ENCODE results near the gene DDX42. TPM values are rescaled to one million over a fixed set of nuclear protein-coding genes. Genes with fewer than 3 reads are reported as not detected.
"Not testable (repeated sequence)": the region's sequence is repeated elsewhere in the genome, so short reads cannot be mapped to it uniquely, and the experiment has no call there.

DDX42 gene
- total and polyA plus RNA-seq, 2 experiments from 2014 or later = 57.8 to 101 TPM

DNA sequence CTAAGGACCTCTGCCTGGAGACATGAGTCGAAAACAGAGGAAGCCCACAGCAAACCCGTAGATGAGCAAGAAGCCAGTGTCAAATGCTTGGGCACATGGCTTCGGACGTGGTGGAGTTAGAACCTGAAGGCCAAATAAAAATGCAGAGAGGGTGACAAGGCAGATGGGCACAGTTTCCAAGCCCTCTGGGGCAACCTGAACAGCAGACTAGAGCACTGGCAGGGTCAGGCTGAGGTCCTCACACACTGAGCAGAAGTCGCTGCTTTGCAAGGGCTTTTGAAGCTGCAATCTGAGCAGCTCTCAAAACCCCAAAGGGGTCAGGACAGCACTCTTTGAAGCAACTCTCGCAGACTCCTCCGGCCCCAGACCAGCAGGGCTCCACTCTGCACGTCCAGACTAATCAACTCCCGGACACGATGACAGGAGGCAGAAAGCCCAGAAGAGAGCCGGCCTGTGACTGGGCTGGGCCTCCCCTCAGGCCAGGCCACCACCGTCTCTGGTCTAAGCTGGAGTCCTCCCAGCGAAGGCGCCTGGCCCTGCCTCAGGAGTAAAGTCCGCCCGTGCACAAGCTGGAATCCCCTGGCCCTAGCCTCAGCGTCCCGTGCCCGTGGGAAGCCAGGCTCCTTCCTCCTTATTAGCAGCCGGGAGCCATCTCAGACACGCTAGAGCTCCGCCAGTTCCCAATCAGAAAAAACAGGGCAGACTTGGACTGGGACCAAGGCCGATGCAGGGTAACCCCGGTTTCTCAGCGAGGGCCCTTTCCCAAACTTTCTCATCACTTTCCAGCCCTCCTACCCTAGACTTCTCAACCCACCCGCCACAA, 67.6 kb downstream of the DDX42 start:
- peak; percentile 39 for DNase-seq (ENCODE audit: low spot score)
- Histone ChIP-seq H2AFZ (peak overlapping the region; percentile 80; the same call in 1 of the 2 replicates), H3K9me2 (ENCODE audit: insufficient read depth) (no peaks in the 10 kb centered on the region), H3K36me3 (ENCODE audit: insufficient read depth) (no peaks in the 10 kb centered on the region), H3K27ac (ENCODE audit: low read depth) (0 out of 2 replicates have a peak overlapping the region, but pooled peaks have one; percentile 66), H3K4me2 (peak overlapping the region; percentile 97), H3K4me1 (ENCODE audit: insufficient read depth) (peaks cover 28% of the 10 kb centered on the region), H3F3A (replicated peaks; ENCODE audit: low read depth) (0 out of 2 replicates have a peak, but pooled peaks cover 8% of the 10 kb centered on the region), H3K27me3 (ENCODE audit: insufficient read depth) (peaks cover 19% of the 10 kb centered on the region), H3K79me2 (replicated peaks; ENCODE audit: insufficient read depth) (peaks cover 44% of the 10 kb centered on the region), H4K20me1 (replicated peaks; ENCODE audit: insufficient read depth) (peaks cover 7% of the 10 kb centered on the region; the same call in 1 of the 2 replicates), H3K4me3 (peak overlapping the region; percentile 94)
- peaks cover 39% of the 10 kb centered on the region for H3K4me1 Mint-ChIP-seq
- ATAC-seq = peak; percentile 4
- H3K27ac Mint-ChIP-seq = peak overlapping the region; percentile 93
- H3K27me3 Mint-ChIP-seq (ENCODE audit: insufficient read depth, low read depth, poor library complexity) = peaks cover 17% of the 10 kb centered on the region
- no peak for TF ChIP-seq CREB1 (CRISPR knock-in tag; IDR thresholded peaks at IDR 0.05; ENCODE audit: low read depth)
- no peaks in the 10 kb centered on the region for H3K9me3 Mint-ChIP-seq
- H3K36me3 Mint-ChIP-seq (ENCODE audit: low read depth) = peaks cover 7% of the 10 kb centered on the region; the same call in 2 of the 3 replicates
- peak overlapping the region; percentile 97 for H3K4me3 Mint-ChIP-seq

DNA sequence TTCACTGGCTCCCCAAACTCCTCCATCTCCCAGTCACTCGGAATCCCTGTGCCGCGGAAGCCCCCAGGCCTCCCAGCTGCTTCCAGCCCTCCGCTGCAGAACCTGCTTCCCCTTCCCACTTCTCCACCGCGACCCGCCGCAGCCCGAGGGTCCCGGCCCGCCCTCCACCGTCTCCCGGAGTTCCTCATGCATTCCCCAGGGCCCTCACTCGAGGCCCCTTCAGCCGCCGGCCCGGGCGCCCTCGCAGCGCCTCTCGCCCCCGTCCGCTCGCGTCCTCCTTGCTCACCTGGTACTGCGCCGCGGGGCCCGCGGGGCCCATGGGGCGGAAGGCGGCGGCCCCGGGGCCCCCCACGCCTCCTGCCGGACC, 68.2 kb downstream of the DDX42 start:
- Histone ChIP-seq H3K27me3 (ENCODE audit: insufficient read depth) (peaks cover 25% of the 10 kb centered on the region), H4K20me1 (replicated peaks; ENCODE audit: insufficient read depth) (peaks cover 7% of the 10 kb centered on the region; the same call in 1 of the 2 replicates), H3K4me2 (peak overlapping the region; percentile 97), H3K9me2 (ENCODE audit: insufficient read depth) (no peaks in the 10 kb centered on the region), H3K79me2 (replicated peaks; ENCODE audit: insufficient read depth) (peaks cover 39% of the 10 kb centered on the region), H3F3A (replicated peaks; ENCODE audit: low read depth) (0 out of 2 replicates have a peak, but pooled peaks cover 8% of the 10 kb centered on the region), H3K4me3 (peak overlapping the region; percentile 94), H3K4me1 (ENCODE audit: insufficient read depth) (peaks cover 28% of the 10 kb centered on the region), H2AFZ (peak overlapping the region; percentile 80; the same call in 1 of the 2 replicates), H3K36me3 (ENCODE audit: insufficient read depth) (no peaks in the 10 kb centered on the region), H3K27ac (ENCODE audit: low read depth) (0 out of 2 replicates have a peak overlapping the region, but pooled peaks have one; percentile 66)
- Mint-ChIP-seq H3K4me3 (peak overlapping the region; percentile 97), H3K27ac (peak overlapping the region; percentile 93), H3K27me3 (ENCODE audit: insufficient read depth, low read depth, poor library complexity) (peaks cover 13% of the 10 kb centered on the region), H3K4me1 (peaks cover 37% of the 10 kb centered on the region), H3K9me3 (no peaks in the 10 kb centered on the region), H3K36me3 (ENCODE audit: low read depth) (peaks cover under 1% of the 10 kb centered on the region; the same call in 2 of the 3 replicates)
- ATAC-seq (peak; percentile 7), DNase-seq (ENCODE audit: low spot score) (peak; percentile 62)
- TF ChIP-seq EZH2phosphoT487 (IDR thresholded peaks at IDR 0.05; ENCODE audit: unreplicated experiment) = no peak

DNA sequence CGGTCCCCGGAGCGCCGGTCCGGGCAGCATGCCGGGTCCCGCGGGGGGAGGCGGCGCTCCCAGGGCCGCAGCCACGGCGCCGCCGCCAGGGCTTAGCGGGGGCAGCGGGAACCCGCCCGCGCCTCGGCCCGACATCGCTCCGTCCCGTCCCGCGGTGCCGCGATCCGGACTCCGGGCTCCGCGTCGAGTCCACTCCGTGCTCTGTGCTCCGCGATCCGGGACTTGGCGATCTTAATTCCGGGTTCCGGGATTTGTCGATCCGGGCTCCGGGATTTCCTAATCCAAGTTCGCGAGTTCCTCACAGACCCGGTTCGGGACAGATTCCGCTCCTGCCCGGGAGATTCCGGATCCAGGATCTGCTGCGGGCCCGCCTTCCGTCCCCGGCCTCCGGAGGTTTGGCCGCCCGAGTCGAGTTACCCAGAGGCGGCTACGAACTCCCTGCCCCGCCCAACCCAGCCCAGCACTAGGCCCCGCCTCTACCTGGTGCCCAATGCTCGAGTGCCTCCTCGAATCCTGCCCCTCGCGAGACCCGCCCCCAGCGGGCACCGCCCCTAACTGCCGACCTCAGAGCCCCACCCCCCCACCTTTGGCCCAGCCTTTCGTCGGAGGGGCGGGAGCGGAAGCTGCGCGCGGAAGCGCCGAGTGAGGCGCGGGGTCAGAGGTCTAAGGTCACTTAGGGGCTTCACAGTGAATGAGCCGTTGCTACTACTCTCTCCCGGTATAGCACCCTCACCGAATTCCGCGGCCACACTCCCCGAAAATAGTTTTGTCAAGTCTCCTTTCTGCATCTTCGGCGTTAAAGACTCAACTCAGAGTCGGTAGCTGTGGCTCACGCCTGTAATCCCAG, 68.8 kb downstream of the DDX42 start, which contains the start of gene SMARCD2:
SMARCD2 (minus strand) TSS at position 146 of the 847 bp plus-strand sequence; CDS start at position 135, 11 bp downstream.
- H3K27me3 Mint-ChIP-seq (ENCODE audit: insufficient read depth, low read depth, poor library complexity) = peaks cover 16% of the 10 kb centered on the region
- H3K9me3 Mint-ChIP-seq = peaks cover 2% of the 10 kb centered on the region
- peak; percentile 71 for ATAC-seq
- peak; percentile 84 for TF ChIP-seq CREB1 (CRISPR knock-in tag; IDR thresholded peaks at IDR 0.05; ENCODE audit: low read depth)
- TF ChIP-seq EZH2phosphoT487 (IDR thresholded peaks at IDR 0.05; ENCODE audit: unreplicated experiment) = no peak
- TF ChIP-seq JUNB (IDR thresholded peaks at IDR 0.05; ENCODE audit: unreplicated experiment) = no peak
- TF ChIP-seq EZH2 (IDR thresholded peaks at IDR 0.05; ENCODE audit: low read depth, unreplicated experiment) = no peak
- peak; percentile 87 for TF ChIP-seq ZNF114 (CRISPR knock-in tag; IDR thresholded peaks at IDR 0.05)
- TF ChIP-seq POLR2AphosphoS5 (IDR thresholded peaks at IDR 0.05; ENCODE audit: low read depth) = peak; percentile 47; the same call in 1 of the 2 replicates
- TF ChIP-seq, protein P1, sequence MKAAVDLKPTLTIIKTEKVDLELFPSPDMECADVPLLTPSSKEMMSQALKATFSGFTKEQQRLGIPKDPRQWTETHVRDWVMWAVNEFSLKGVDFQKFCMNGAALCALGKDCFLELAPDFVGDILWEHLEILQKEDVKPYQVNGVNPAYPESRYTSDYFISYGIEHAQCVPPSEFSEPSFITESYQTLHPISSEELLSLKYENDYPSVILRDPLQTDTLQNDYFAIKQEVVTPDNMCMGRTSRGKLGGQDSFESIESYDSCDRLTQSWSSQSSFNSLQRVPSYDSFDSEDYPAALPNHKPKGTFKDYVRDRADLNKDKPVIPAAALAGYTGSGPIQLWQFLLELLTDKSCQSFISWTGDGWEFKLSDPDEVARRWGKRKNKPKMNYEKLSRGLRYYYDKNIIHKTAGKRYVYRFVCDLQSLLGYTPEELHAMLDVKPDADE (IDR thresholded peaks at IDR 0.05) = peak; percentile 73
- peak; percentile 29; the same call in 1 of the 2 replicates for TF ChIP-seq ZNF331 (CRISPR knock-in tag; IDR thresholded peaks at IDR 0.05; ENCODE audit: low read depth)
- no peak for TF ChIP-seq NANOG (IDR thresholded peaks at IDR 0.05; ENCODE audit: borderline replicate concordance)
- Histone ChIP-seq H3K4me2 (peak within 1 kb of the TSS; percentile 97), H3K36me3 (ENCODE audit: insufficient read depth) (no peaks in the 10 kb centered on the region), H3K9me2 (ENCODE audit: insufficient read depth) (peaks cover 2% of the 10 kb centered on the region; the same call in 1 of the 2 replicates), H3F3A (replicated peaks; ENCODE audit: low read depth) (0 out of 2 replicates have a peak, but pooled peaks cover 8% of the 10 kb centered on the region), H3K4me3 (peak within 1 kb of the TSS; percentile 94), H4K20me1 (replicated peaks; ENCODE audit: insufficient read depth) (peaks cover 7% of the 10 kb centered on the region; the same call in 1 of the 2 replicates), H3K27me3 (ENCODE audit: insufficient read depth) (peaks cover 31% of the 10 kb centered on the region), H3K79me2 (replicated peaks; ENCODE audit: insufficient read depth) (peaks cover 36% of the 10 kb centered on the region), H3K27ac (ENCODE audit: low read depth) (peak within 1 kb of the TSS; percentile 79; the same call in 1 of the 2 replicates), H3K4me1 (ENCODE audit: insufficient read depth) (peaks cover 28% of the 10 kb centered on the region), H2AFZ (peak within 1 kb of the TSS; percentile 94)
- H3K27ac Mint-ChIP-seq = peak within 1 kb of the TSS; percentile 93
- H3K36me3 Mint-ChIP-seq (ENCODE audit: low read depth) = no peaks in the 10 kb centered on the region
- H3K4me1 Mint-ChIP-seq = peaks cover 36% of the 10 kb centered on the region
- peak within 1 kb of the TSS; percentile 97 for H3K4me3 Mint-ChIP-seq
- peak; percentile 99 for DNase-seq (ENCODE audit: low spot score)

DNA sequence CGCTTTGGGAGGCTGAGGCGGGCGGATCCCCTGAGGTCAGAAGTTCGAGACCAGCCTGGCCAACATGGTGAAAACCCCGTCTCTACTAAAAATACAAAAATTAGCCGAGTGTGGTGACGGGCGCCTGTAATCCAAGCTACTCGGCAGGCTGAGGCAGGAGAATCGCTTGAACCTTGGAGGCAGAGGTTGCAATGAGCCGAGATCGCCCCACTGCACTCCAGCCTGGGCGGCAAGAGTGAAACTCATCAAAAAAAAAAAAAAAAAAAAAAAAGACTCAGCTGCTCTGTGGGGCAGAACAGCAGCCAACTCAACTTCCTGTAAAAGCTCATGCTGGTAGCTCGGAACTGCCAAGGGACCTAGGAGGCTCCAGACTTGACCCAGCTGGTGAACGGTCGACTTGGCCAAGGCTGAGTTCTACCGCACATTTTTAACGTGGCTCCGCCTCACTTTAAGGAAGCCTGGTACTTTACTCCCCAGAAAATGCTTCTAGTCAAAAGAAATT, 69.5 kb downstream of the DDX42 start:
- H2AFZ ChIP-seq = peak overlapping the region; percentile 94
- ATAC-seq = not testable (repeated sequence)

More for the DNA sequence above, 69.5 kb downstream of the DDX42 start:
- peaks cover 38% of the 10 kb centered on the region for H3K27me3 ChIP-seq (ENCODE audit: insufficient read depth)
- not testable (repeated sequence) for H4K20me1 ChIP-seq (replicated peaks; ENCODE audit: insufficient read depth); H3K36me3 ChIP-seq (ENCODE audit: insufficient read depth); H3K9me2 ChIP-seq (ENCODE audit: insufficient read depth); DNase-seq (ENCODE audit: low spot score); H3K36me3 Mint-ChIP-seq (ENCODE audit: low read depth); H3K9me3 Mint-ChIP-seq
- Mint-ChIP-seq H3K4me1 (peaks cover 32% of the 10 kb centered on the region), H3K4me3 (peak overlapping the region; percentile 85), H3K27ac (peak overlapping the region; percentile 80), H3K27me3 (ENCODE audit: insufficient read depth, low read depth, poor library complexity) (peaks cover 21% of the 10 kb centered on the region)
- H3F3A ChIP-seq (replicated peaks; ENCODE audit: low read depth) = peaks cover 15% of the 10 kb centered on the region; the same call in 1 of the 2 replicates
- H3K4me1 ChIP-seq (ENCODE audit: insufficient read depth) = peaks cover 24% of the 10 kb centered on the region
- H3K27ac ChIP-seq (ENCODE audit: low read depth) = peak overlapping the region; percentile 79; the same call in 1 of the 2 replicates
- H3K4me2 ChIP-seq = peak overlapping the region; percentile 71
- H3K79me2 ChIP-seq (replicated peaks; ENCODE audit: insufficient read depth) = peaks cover 29% of the 10 kb centered on the region
- H3K4me3 ChIP-seq = peak overlapping the region; percentile 94
